ENCODE data around the gene ARHGEF9.
"Not testable (repeated sequence)": the region's sequence is repeated elsewhere in the genome, so short reads cannot be mapped to it uniquely, and the experiment has no call there.

Gene ARHGEF9

DNA sequence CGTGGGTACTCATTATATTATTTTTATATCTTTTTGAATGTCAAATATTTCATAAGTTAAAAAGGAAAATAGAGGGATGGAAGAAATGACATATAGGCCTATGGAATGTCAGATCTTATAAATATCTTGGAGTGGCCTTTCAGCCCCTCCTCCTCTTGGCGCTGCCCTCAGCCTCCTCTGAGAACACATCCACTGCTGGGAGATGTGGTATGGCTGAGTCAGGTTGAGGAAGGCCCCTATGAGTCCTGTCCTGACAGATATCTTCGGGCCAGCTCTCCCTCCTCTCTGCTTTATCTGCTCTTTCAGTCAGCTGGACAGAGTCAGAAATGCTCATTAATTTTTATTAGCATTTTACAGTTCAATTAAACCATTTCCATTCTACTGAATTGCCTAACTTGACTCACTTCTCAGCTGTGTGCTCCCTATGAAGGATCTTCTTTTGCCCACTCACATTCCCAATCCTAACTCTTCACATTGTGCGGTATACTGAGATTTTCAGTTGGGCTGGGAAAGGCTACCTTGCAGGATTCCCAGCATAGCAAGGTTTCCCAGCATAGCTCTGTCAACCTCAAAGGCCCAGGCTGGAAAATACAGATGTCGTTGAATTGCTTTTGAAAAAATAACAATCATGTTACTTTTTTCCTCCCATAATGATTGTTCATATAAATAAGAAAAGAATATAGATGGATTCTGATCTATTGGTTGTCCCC is 128.0 kb downstream of the ARHGEF9 start:
- DNase-seq, result no peak

DNA sequence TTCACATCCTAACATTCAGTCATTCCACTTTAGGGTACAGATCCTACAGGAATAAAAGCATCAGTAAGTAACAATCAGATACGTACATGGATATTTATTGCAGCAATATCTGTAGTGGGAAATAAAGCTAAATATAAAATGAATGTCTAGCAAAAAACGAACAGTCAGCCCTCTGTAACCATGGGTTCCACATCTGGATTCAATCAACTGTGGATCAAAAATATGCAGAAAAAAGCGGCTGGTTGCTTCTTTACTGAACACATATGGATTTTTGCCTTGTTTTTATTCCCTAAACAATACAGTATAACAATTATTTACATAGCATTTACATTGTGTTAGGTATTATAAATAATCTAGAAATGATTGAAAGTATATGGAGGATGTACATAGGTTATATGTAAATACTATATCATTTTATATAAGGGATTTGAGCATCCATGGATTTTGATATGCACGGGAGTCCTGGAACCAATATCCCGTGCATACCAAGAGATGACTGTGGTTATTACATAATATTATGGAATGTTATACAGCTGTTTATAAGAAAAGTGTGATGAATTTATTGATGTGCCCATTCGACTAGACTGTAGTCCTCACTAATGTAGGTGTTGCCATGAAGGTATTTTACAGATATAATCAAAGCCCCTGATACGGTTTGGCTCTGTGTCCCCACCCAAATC is 132.8 kb downstream of the ARHGEF9 start:
- DNase-seq, result no peak

DNA sequence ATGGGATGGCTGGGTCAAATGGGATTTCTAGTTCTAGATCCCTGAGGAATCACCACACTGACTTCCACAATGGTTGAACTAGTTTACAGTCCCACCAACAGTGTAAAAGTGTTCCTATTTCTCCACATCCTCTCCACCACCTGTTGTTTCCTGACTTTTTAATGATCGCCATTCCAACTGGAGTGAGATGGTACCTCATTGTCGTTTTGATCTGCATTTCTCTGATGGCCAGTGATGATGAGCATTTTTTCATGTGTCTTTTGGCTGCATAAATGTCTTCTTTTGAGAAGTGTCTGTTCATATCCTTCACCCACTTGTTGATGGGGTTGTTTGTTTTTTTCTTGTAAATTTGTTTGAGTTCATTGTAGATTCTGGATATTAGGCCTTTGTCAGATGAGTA is 139.3 kb downstream of the ARHGEF9 start:
- DNase-seq, result not testable (repeated sequence)

DNA sequence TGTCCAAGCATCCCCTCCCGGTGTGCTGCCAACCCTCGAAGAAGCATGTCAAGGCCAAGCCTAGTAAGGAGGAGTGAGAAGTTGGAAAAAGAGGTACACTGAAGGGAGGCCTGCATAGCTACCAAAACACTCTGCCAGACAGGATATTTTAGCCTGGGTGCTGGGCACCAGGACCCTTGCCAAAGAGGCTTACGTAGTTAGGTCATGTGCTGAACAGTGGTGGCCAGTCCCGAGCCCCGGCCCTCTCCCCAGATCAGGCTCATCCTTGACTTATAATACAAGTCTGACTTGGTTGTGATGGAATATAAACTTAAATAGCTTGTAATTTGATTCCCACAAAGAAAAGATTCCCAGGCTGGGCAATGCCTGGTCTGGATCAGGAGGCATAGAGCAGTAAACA is 149.3 kb downstream of the ARHGEF9 start:
- no peak for DNase-seq

DNA sequence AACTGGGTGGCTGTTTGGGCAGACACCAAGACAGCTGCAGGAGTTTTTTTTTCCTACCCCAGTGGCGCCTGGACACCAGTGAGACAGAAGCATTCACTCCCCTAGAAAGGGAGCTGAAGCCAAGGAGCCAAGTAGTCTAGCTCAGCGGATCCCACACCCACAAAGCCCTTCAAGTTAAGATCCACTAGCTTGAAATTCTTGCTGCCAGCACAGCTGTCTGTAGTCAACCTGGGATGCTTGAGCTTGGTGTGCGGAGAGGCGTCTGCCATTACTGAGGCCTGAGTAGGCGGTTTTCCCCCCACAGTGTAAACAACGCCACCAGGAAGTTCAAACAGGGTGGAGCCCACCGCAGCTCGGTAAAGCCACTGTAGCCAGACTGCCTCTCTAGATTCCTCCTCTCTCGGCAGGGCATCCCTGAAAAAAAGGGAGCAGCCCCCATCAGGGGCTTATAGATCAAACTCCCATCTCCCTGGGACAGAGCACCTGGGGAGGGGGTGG is 171.4 kb downstream of the ARHGEF9 start:
- no peak for DNase-seq

DNA sequence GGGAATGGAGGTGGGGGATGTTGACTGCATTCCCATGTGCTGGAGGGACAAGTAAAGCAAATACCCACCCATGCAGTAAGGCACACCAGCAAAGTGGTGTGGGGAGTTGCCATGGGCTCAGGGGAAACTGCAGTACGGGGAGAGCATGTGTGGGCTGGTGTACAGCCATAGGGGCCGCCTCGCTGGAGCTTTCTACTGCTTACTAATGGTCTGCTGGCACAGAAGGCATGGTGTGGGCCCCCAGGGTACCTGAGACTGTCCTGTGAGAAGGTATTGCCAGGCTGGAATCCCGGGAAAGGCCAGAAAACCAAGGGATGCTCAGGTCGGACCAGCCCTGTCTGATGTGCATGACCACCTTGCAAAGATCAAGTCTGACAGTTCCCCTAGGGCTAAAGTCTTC is 199.1 kb downstream of the ARHGEF9 start:
- no peak for DNase-seq
